Measurements from ENCODE around the gene LCN6. TPM values are rescaled to one million over a fixed set of nuclear protein-coding genes. Genes with fewer than 3 reads are reported as not detected.

Gene LCN6
- polyA plus RNA-seq, 1 donor from 2014 or later, result not detected

- Histone ChIP-seq H3K4me3 (ENCODE audit: low read length) (no peak overlapping the region), H3K27me3 (ENCODE audit: insufficient read depth, low read depth, low read length) (peaks cover 7% of the 10 kb centered on the region), H3K9me3 (ENCODE audit: low read length) (no peaks in the 10 kb centered on the region), H3K9ac (ENCODE audit: low read length) (no peak overlapping the region), H3K79me2 (replicated peaks; ENCODE audit: insufficient read depth, low read length) (peaks cover 21% of the 10 kb centered on the region), H3F3A (ENCODE audit: insufficient read depth, low read length, poor library complexity, severe bottlenecking) (no peaks in the 10 kb centered on the region), H3K9me2 (ENCODE audit: insufficient read depth, low read length) (no peaks in the 10 kb centered on the region), H3K4me2 (ENCODE audit: low read length) (no peak overlapping the region), H3K27ac (ENCODE audit: low read length) (no peak overlapping the region), H4K20me1 (ENCODE audit: insufficient read depth) (peaks cover 10% of the 10 kb centered on the region), H3K36me3 (ENCODE audit: insufficient read depth, low read length) (no peaks in the 10 kb centered on the region), H2AFZ (ENCODE audit: low read depth, low read length) (no peak overlapping the region)
- no peak for TF ChIP-seq POLR2AphosphoS5 (IDR thresholded peaks at IDR 0.05)
Observed at GRCh38 chr9:136723989-136724388, 24.3 kb downstream of the LCN6 start.

GRCh38 chr9:136723362-136723976 lies 24.9 kb downstream of the LCN6 start:
- no peak overlapping the region for H3K4me3 ChIP-seq (ENCODE audit: low read length)
- no peaks in the 10 kb centered on the region for H3K9me3 ChIP-seq (ENCODE audit: low read length)
- peaks cover 2% of the 10 kb centered on the region for H3K27me3 ChIP-seq (ENCODE audit: insufficient read depth, low read depth, low read length)
- TF ChIP-seq EZH2 (IDR thresholded peaks at IDR 0.05; ENCODE audit: borderline replicate concordance, insufficient read depth, low read length, poor library complexity, severe bottlenecking) (no peak), TAF1 (IDR thresholded peaks at IDR 0.05; ENCODE audit: low read depth) (no peak), EP300 (conservative IDR thresholded peaks at IDR 0.05; ENCODE audit: poor library complexity, severe bottlenecking) (no peak), POLR2AphosphoS5 (IDR thresholded peaks at IDR 0.05) (no peak), SMC3 (conservative IDR thresholded peaks at IDR 0.05; ENCODE audit: poor library complexity) (no peak), RAD21 (conservative IDR thresholded peaks at IDR 0.05) (no peak), CTCF (IDR thresholded peaks at IDR 0.05; ENCODE audit: poor library complexity, severe bottlenecking) (no peak), MXI1 (conservative IDR thresholded peaks at IDR 0.05; ENCODE audit: poor library complexity, severe bottlenecking) (no peak)
- TF ChIP-seq, protein P1, sequence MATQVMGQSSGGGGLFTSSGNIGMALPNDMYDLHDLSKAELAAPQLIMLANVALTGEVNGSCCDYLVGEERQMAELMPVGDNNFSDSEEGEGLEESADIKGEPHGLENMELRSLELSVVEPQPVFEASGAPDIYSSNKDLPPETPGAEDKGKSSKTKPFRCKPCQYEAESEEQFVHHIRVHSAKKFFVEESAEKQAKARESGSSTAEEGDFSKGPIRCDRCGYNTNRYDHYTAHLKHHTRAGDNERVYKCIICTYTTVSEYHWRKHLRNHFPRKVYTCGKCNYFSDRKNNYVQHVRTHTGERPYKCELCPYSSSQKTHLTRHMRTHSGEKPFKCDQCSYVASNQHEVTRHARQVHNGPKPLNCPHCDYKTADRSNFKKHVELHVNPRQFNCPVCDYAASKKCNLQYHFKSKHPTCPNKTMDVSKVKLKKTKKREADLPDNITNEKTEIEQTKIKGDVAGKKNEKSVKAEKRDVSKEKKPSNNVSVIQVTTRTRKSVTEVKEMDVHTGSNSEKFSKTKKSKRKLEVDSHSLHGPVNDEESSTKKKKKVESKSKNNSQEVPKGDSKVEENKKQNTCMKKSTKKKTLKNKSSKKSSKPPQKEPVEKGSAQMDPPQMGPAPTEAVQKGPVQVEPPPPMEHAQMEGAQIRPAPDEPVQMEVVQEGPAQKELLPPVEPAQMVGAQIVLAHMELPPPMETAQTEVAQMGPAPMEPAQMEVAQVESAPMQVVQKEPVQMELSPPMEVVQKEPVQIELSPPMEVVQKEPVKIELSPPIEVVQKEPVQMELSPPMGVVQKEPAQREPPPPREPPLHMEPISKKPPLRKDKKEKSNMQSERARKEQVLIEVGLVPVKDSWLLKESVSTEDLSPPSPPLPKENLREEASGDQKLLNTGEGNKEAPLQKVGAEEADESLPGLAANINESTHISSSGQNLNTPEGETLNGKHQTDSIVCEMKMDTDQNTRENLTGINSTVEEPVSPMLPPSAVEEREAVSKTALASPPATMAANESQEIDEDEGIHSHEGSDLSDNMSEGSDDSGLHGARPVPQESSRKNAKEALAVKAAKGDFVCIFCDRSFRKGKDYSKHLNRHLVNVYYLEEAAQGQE (IDR thresholded peaks at IDR 0.05; ENCODE audit: borderline replicate concordance), result no peak
- no peak overlapping the region for H3K4me2 ChIP-seq (ENCODE audit: low read length)
- H2AFZ ChIP-seq (ENCODE audit: low read depth, low read length), result no peak overlapping the region
- H3K27ac ChIP-seq (ENCODE audit: low read length), result no peak overlapping the region
- no peaks in the 10 kb centered on the region for H3F3A ChIP-seq (ENCODE audit: insufficient read depth, low read length, poor library complexity, severe bottlenecking)
- H3K36me3 ChIP-seq (ENCODE audit: insufficient read depth, low read length), result no peaks in the 10 kb centered on the region
- no peak overlapping the region for H3K9ac ChIP-seq (ENCODE audit: low read length)
- peaks cover 21% of the 10 kb centered on the region for H3K79me2 ChIP-seq (replicated peaks; ENCODE audit: insufficient read depth, low read length)
- peaks cover 10% of the 10 kb centered on the region for H4K20me1 ChIP-seq (ENCODE audit: insufficient read depth)
- H3K9me2 ChIP-seq (ENCODE audit: insufficient read depth, low read length), result no peaks in the 10 kb centered on the region
